Astrocyte of the spinal cord (primary cell): ENCODE results near the gene HDLBP.

Experiments
- DNase-seq: peaks from one replicate; pipeline ENCODE4 v3.0.0; 2011; ENCODE audit warnings: low read depth, low spot score
- H3K4me3 ChIP-seq: 2 replicates; pipeline ENCODE4 v1.5.1; 2011; ENCODE audit warnings: low read depth, mild to moderate bottlenecking, low read length, moderate library complexity
- in situ Hi-C: cut with HindIII; loops from 2 replicates; pipeline ENCODE4 v1.10.0; 2017; ENCODE audit warnings: low sequenced_read_pairs
- TF ChIP-seq, protein P1 (sequence below): IDR thresholded peaks from 2 replicates; pipeline ENCODE4 v1.5.1; 2012; ENCODE audit warnings: low read depth, mild to moderate bottlenecking, low read length, inconsistent platforms

HDLBP gene

DNA sequence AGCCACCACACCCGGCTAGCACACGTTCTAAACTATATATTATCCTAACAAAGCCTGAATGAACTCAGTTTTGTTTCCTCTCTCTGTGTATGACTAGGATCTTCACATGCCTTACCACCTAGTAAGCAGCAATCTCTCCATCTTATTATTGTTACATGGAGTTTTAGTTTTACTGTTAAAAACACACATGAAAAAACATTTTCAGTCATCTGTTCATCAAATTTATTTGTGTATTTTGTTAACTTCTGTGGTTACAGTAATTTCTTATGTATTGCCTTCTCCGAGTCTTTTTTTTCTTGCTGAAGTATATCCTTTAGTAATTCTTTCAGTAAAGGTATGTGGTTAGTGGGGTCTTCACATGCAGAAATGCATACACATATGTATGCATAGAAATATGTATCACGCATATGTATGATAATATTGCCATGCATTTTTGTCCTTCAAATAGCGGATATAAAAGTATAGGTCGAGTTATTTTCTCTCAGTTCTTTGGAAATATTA, 95.6 kb downstream of the HDLBP start:
- H3K4me3 ChIP-seq: no peak overlapping the region
- in situ Hi-C loops: no loop called here
- DNase-seq: no peak
- TF ChIP-seq, protein P1, sequence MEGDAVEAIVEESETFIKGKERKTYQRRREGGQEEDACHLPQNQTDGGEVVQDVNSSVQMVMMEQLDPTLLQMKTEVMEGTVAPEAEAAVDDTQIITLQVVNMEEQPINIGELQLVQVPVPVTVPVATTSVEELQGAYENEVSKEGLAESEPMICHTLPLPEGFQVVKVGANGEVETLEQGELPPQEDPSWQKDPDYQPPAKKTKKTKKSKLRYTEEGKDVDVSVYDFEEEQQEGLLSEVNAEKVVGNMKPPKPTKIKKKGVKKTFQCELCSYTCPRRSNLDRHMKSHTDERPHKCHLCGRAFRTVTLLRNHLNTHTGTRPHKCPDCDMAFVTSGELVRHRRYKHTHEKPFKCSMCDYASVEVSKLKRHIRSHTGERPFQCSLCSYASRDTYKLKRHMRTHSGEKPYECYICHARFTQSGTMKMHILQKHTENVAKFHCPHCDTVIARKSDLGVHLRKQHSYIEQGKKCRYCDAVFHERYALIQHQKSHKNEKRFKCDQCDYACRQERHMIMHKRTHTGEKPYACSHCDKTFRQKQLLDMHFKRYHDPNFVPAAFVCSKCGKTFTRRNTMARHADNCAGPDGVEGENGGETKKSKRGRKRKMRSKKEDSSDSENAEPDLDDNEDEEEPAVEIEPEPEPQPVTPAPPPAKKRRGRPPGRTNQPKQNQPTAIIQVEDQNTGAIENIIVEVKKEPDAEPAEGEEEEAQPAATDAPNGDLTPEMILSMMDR: no peak

DNA sequence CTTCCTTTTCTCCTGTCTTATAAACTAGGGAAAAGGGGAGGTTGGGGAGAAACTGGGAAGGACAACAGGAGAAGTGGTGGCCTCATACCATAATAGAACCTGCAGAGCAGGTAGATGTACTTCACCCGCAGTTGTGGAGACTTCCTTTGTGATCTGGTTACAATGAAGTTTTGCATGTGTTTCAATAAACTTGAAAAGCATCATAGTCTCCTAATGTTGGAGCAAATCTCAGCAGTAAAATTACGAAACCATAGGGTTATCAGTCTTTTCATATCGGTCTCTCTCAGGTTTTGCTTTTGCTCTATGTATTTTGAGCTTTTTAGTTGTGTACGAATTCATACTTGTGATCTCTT, 96.5 kb downstream of the HDLBP start:
- TF ChIP-seq, protein P1: no peak
- in situ Hi-C loops: no loop called here
- no peak for DNase-seq
- H3K4me3 ChIP-seq: peak overlapping the region; percentile 55

DNA sequence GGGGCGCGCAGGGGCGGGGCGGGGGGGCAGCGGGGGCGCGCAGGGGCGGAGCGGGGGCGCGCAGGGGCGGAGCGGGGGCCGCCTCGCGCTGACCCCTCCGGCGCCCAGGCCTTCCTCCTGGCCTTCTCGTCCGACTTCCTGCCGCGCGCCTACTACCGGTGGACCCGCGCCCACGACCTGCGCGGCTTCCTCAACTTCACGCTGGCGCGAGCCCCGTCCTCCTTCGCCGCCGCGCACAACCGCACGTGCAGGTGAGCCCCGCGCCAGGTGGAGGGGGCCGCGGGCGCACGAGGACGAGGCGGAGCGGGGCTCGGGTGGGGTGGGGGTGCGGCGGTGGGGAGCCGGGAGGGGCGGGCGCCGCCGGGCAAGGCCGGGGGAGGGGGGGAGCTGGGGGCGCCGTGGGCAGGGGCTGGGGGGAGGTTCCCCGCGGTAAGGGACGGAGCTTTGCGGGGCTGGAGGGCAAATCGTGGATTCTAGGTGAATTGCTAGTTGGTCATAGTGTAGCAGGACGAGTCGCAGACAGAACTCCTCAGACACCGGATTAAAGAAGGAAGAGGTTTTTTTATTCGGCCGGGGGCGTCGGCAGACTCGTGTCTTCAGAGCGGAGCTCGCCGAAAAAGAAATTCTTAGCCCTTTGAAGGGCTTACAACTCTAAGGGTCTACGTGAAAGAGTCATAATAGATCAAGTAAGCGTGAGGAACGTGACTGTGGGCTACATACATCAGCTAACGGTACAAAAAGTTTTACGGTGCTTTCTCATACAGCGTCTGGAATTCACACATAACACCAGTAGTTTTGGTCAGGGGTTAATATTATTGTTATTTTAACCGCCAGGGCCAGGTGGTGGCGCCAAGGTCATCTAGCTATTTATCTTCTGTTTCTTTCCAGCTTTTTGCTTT, 97.1 kb downstream of the HDLBP start:
- peak overlapping the region; percentile 55 for H3K4me3 ChIP-seq
- in situ Hi-C loops: no loop called here
- no peak for DNase-seq
- TF ChIP-seq, protein P1: no peak

DNA sequence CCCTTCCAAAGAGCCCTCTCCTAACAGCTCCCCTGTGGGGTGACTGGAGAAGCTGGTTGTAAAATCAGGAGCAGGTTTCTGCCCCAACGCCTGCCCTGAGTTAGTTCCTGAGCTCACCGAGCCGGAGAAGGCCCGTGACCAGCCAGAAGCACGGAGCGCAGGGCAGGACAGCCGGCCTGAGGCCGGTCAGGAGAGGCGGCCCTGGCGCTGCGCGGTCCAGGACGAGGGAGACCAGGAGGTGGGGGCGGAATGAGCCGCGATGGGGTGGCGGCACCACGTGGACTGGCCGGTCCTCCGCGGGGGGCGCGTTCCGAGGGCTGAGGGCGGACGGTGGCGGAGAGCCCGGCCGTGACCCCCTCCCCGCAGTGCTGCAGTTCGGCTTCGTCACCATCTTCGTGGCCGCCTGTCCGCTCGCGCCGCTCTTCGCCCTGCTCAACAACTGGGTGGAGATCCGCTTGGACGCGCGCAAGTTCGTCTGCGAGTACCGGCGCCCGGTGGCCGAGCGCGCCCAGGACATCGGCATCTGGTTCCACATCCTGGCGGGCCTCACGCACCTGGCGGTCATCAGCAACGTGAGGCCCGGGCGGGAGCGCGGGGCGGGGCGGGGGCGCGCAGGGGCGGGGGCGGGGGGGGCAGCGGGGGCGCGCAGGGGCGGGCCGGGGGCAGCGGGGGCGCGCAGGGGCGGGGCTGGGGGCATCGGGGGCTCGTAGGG, 98.0 kb downstream of the HDLBP start:
- TF ChIP-seq, protein P1: no peak

DNA sequence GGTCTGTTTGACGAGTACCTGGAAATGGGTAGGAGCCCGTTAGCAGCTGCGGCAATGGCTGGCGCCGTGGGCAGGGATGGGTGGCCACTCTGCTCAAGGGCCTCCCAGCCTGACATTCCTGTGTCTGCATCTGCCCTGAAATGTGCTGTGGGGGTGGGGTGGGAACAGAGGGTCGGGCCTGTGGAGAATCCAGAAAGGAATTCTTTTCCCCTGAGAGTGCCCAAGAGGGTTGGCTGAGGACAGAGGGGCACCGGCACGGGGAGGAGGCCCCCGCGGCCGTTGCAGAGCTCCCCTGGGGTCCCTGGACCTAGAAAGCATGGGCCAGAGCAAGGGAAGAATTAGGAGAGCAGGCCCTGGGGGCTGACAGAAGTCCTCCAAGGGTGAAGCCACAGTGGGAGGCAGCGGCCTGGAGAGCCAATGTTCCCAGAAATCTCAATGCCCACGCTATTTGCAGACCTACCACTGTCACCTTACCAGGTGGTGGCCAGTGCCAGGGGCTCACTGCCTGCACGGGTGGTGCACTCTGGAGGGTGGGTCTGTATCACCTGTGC, 99.2 kb downstream of the HDLBP start:
- in situ Hi-C loops: no loop called here
- no peak for DNase-seq
- TF ChIP-seq, protein P1: no peak
- no peak overlapping the region for H3K4me3 ChIP-seq

More for the DNA sequence above, 98.0 kb downstream of the HDLBP start:
- DNase-seq: peak; percentile 68
- in situ Hi-C loops: no loop called here
- peak overlapping the region; percentile 40 for H3K4me3 ChIP-seq

DNA sequence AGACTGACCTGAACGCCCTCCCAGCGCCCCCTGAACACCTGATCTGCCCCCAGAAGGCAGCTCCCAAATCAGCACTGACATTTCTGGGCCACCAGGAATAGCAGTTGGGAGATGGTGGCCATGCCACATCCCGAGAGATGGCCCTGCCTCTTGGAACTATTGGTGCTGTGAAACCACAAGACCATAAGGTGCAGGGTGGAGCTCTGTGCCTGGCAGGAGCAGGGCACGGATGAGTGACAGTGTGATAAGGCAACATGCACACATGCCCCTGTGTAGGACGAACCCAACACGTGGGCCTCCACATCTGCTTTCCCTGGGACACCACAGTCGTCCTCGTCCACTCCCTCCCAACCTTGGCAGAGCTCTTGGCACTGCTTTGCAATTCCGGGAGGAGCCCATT, 100.1 kb downstream of the HDLBP start:
- in situ Hi-C loops: no loop called here
- TF ChIP-seq, protein P1: no peak
- DNase-seq: no peak
- H3K4me3 ChIP-seq: no peak overlapping the region
